SK-N-SH (cell line): Measurements from ENCODE around the gene TMEM14C. TPM values are rescaled to one million over a fixed set of nuclear protein-coding genes. Genes with fewer than 3 reads are reported as not detected.

Source experiments
- CTCF ChIA-PET: fragments of 300-600, 350-600 bp; formaldehyde crosslinking; extraction: SDS; loops from one replicate; lab custom pipeline; 2021; lab: Yijun Ruan, JAX
- POLR2A ChIA-PET: fragments of 350-600 bp; sonication (Branson Sonifier 250); formaldehyde crosslinking; extraction: SDS; loops from one replicate; lab custom pipeline; 2020; ENCODE audit warnings: antibody characterized with exemption, inconsistent platforms; lab: Yijun Ruan, JAX
- DNase-seq: peaks from one replicate; pipeline ENCODE4 v3.0.0; 2012
- H2AFZ ChIP-seq: fragments of 200-600 bp; sonication (generic); 2 replicates; pipeline ENCODE4 v1.8.1; 2016; ENCODE audit warnings: antibody characterized with exemption, mild to moderate bottlenecking, low read depth
- H3F3A ChIP-seq: fragments of 200-600 bp; sonication (generic); replicated peaks from 2 replicates; pipeline ENCODE3; 2016; ENCODE audit warnings: antibody characterized with exemption, mild to moderate bottlenecking; ENCODE audit not compliant: insufficient read depth
- H3K27ac ChIP-seq, 2 experiments: fragments of 200-500 bp in 1 of 2; fragments of 200-600 bp in 1 of 2; sonication (Bioruptor generic) in 1 of 2; sonication (generic), shearing (Covaris generic) in 1 of 2; 2 replicates each; pipeline versions ENCODE4 v1.5.1 to v1.6.1; 2014 to 2016; ENCODE audit warnings: low read depth in 2 of 2, inconsistent platforms in 1 of 2, low read length in 1 of 2, mild to moderate bottlenecking in 1 of 2, mixed read lengths in 1 of 2
- H3K27me3 ChIP-seq: fragments of 200-600 bp; sonication (generic), shearing (Covaris generic); 2 replicates; pipeline ENCODE4 v1.6.1; 2016; ENCODE audit warnings: mixed run types; ENCODE audit not compliant: insufficient read depth
- H3K36me3 ChIP-seq, 2 experiments: fragments of 200-500 bp in 1 of 2; fragments of 200-600 bp in 1 of 2; sonication (Bioruptor generic) in 1 of 2; sonication (generic) in 1 of 2; replicated peaks in 1 of 2; 2 replicates each; pipeline versions ENCODE3 to v1.5.1; 2014 to 2016; ENCODE audit warnings: low read length in 1 of 2, mild to moderate bottlenecking in 1 of 2; ENCODE audit not compliant: insufficient read depth in 2 of 2, control insufficient read depth in 1 of 2
- H3K4me1 ChIP-seq, 2 experiments: fragments of 200-500 bp in 1 of 2; fragments of 200-600 bp in 1 of 2; sonication (Bioruptor generic) in 1 of 2; sonication (generic), shearing (Covaris generic) in 1 of 2; 2 replicates each; pipeline versions ENCODE4 v1.5.1 to v1.6.1; 2014 to 2016; ENCODE audit warnings: low read depth in 1 of 2, low read length in 1 of 2, mixed run types in 1 of 2; ENCODE audit not compliant: insufficient read depth in 2 of 2, control insufficient read depth in 1 of 2
- H3K4me2 ChIP-seq: fragments of 200-600 bp; sonication (generic), shearing (Covaris generic); 2 replicates; pipeline ENCODE4 v1.6.1; 2017; ENCODE audit warnings: mixed run types
- H3K4me3 ChIP-seq, 2 experiments: fragments of 200-500 bp in 1 of 2; fragments of 200-600 bp in 1 of 2; sonication (Bioruptor generic) in 1 of 2; sonication (generic), shearing (Covaris generic) in 1 of 2; 2 replicates each; pipeline versions ENCODE4 v1.5.1 to v1.8.1; 2014 to 2016; ENCODE audit warnings: low read depth in 2 of 2, inconsistent platforms in 1 of 2, low read length in 1 of 2, mild to moderate bottlenecking in 1 of 2, mixed read lengths in 1 of 2, moderate library complexity in 1 of 2
- H3K79me2 ChIP-seq: fragments of 200-600 bp; sonication (generic); 2 replicates; pipeline ENCODE4 v1.8.1; 2017; ENCODE audit warnings: mild to moderate bottlenecking; ENCODE audit not compliant: insufficient read depth
- H3K9ac ChIP-seq: fragments of 200-600 bp; sonication (generic); 2 replicates; pipeline ENCODE4 v1.6.1; 2017; ENCODE audit warnings: mixed run types
- H3K9me2 ChIP-seq: fragments of 200-600 bp; sonication (generic); 2 replicates; pipeline ENCODE4 v1.6.1; 2017; ENCODE audit warnings: mixed run types
- H3K9me3 ChIP-seq: fragments of 200-600 bp; sonication (generic); 2 replicates; pipeline ENCODE4 v1.6.1; 2017; ENCODE audit warnings: mixed run types, mild to moderate bottlenecking, moderate library complexity
- H4K20me1 ChIP-seq: fragments of 200-600 bp; sonication (generic); 2 replicates; pipeline ENCODE4 v1.6.1; 2017; ENCODE audit warnings: mild to moderate bottlenecking, mixed run types; ENCODE audit not compliant: insufficient read depth
- ELF1 ChIP-seq: IDR thresholded peaks from 2 replicates; pipeline ENCODE4 v1.4.0; 2012
- FOSL2 ChIP-seq: IDR thresholded peaks from 2 replicates; pipeline ENCODE4 v1.4.0; 2012; ENCODE audit warnings: low read depth, mild to moderate bottlenecking, moderate library complexity, borderline replicate concordance
- FOXJ3 ChIP-seq: sonication (generic); formaldehyde crosslinking; IDR thresholded peaks from 2 replicates; pipeline ENCODE4 v1.5.1; 2020; ENCODE audit warnings: mild to moderate bottlenecking, missing genetic modification reagents
- GATA2 ChIP-seq: sonication (generic); formaldehyde crosslinking; IDR thresholded peaks from 2 replicates; pipeline ENCODE4 v1.5.0; 2020; ENCODE audit warnings: mild to moderate bottlenecking, missing genetic modification reagents
- IRF3 ChIP-seq: fragments of 150-350 bp; IDR thresholded peaks from 2 replicates; pipeline ENCODE4 v1.6.1; 2016; ENCODE audit warnings: mild to moderate bottlenecking, low read depth, low read length
- MAX ChIP-seq: IDR thresholded peaks from 2 replicates; pipeline ENCODE4 v1.4.0; 2012; ENCODE audit warnings: low read depth
- MEF2A ChIP-seq: IDR thresholded peaks from 2 replicates; pipeline ENCODE4 v1.4.0; 2012; ENCODE audit warnings: low read depth, borderline replicate concordance
- RAD21 ChIP-seq: IDR thresholded peaks from 2 replicates; pipeline ENCODE4 v1.6.1; 2012; ENCODE audit warnings: mild to moderate bottlenecking, low read length
- RXRA ChIP-seq: IDR thresholded peaks from 2 replicates; pipeline ENCODE4 v1.4.0; 2012; ENCODE audit warnings: low read depth, mild to moderate bottlenecking, borderline replicate concordance
- TCF12 ChIP-seq: IDR thresholded peaks from 2 replicates; pipeline ENCODE4 v1.4.0; 2012
- USF2 ChIP-seq: fragments of 150-350 bp; IDR thresholded peaks from 2 replicates; pipeline ENCODE4 v1.6.1; 2017; ENCODE audit warnings: antibody characterized with exemption, low read length, low read depth, borderline replicate concordance
- WGBS: methylation state at CpG from one replicate; pipeline ENCODE4 v1.1.6; 2017; ENCODE audit warnings: low lambda C conversion rate; 5-methylcytosine and 5-hydroxymethylcytosine counted together
- polyA plus RNA-seq, 3 experiments: library from polyadenylated mRNA; depleted of rRNA; stranded (reverse); fragments of >200 nt; gene quantifications; 2 replicates each; pipeline ENCODE4 v1.2.3, GENCODE V29; 2012
- TF ChIP-seq, protein P1 (sequence below): IDR thresholded peaks from 2 replicates; pipeline ENCODE4; 2012
- TF ChIP-seq, protein P2 (sequence below): IDR thresholded peaks from 2 replicates; pipeline ENCODE4 v1.4.0; 2012; ENCODE audit warnings: low read depth, borderline replicate concordance

TMEM14C gene
- polyA plus RNA-seq, 1 of the 3 experiments (the other 2 are of a cell fraction), result 199 TPM

GRCh38 chr6:10676403-10676802, 46.5 kb upstream of the TMEM14C start:
- Histone ChIP-seq H2AFZ (no peak overlapping the region), H4K20me1 (no peaks in the 10 kb centered on the region), H3K79me2 (no peaks in the 10 kb centered on the region), H3K4me1 (no peaks in the 10 kb centered on the region), H3K9me3 (no peaks in the 10 kb centered on the region), H3K4me3 (no peak overlapping the region), H3K4me2 (no peak overlapping the region), H3F3A (no peaks in the 10 kb centered on the region), H3K27me3 (no peaks in the 10 kb centered on the region), H3K9ac (no peak overlapping the region), H3K9me2 (no peaks in the 10 kb centered on the region), H3K36me3 (no peaks in the 10 kb centered on the region), H3K27ac (no peak overlapping the region)
- WGBS, result 94% methylated on average over 6 of the region's 7 CpGs
- ChIA-PET CTCF (no interaction called here), POLR2A (no interaction called here)
- TF ChIP-seq IRF3, result no peak
- TF ChIP-seq MAX, result no peak
- TF ChIP-seq RAD21, result no peak
- TF ChIP-seq FOSL2, result no peak
- no peak for DNase-seq

GRCh38 chr6:10678456-10678855, 44.4 kb upstream of the TMEM14C start:
- Histone ChIP-seq H3K9me3 (no peaks in the 10 kb centered on the region), H3K4me1 (no peaks in the 10 kb centered on the region), H3K9me2 (no peaks in the 10 kb centered on the region), H3K4me2 (no peak overlapping the region), H3K27ac (no peak overlapping the region), H2AFZ (no peak overlapping the region), H3K9ac (no peak overlapping the region), H3K4me3 (no peak overlapping the region), H4K20me1 (no peaks in the 10 kb centered on the region), H3K27me3 (no peaks in the 10 kb centered on the region), H3K36me3 (no peaks in the 10 kb centered on the region), H3F3A (no peaks in the 10 kb centered on the region), H3K79me2 (no peaks in the 10 kb centered on the region)
- WGBS, result 84% methylated on average over 4 of the region's 4 CpGs
- POLR2A ChIA-PET, result no interaction called here
- CTCF ChIA-PET, result no interaction called here
- DNase-seq, result no peak
- TF ChIP-seq, protein P1, sequence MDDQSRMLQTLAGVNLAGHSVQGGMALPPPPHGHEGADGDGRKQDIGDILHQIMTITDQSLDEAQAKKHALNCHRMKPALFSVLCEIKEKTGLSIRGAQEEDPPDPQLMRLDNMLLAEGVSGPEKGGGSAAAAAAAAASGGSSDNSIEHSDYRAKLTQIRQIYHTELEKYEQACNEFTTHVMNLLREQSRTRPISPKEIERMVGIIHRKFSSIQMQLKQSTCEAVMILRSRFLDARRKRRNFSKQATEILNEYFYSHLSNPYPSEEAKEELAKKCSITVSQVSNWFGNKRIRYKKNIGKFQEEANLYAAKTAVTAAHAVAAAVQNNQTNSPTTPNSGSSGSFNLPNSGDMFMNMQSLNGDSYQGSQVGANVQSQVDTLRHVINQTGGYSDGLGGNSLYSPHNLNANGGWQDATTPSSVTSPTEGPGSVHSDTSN, result no peak
- TF ChIP-seq RXRA (no peak), GATA2 (no peak), USF2 (no peak), MEF2A (no peak), FOXJ3 (CRISPR knock-in tag) (no peak), TCF12 (no peak), ELF1 (no peak)
- TF ChIP-seq, protein P2, sequence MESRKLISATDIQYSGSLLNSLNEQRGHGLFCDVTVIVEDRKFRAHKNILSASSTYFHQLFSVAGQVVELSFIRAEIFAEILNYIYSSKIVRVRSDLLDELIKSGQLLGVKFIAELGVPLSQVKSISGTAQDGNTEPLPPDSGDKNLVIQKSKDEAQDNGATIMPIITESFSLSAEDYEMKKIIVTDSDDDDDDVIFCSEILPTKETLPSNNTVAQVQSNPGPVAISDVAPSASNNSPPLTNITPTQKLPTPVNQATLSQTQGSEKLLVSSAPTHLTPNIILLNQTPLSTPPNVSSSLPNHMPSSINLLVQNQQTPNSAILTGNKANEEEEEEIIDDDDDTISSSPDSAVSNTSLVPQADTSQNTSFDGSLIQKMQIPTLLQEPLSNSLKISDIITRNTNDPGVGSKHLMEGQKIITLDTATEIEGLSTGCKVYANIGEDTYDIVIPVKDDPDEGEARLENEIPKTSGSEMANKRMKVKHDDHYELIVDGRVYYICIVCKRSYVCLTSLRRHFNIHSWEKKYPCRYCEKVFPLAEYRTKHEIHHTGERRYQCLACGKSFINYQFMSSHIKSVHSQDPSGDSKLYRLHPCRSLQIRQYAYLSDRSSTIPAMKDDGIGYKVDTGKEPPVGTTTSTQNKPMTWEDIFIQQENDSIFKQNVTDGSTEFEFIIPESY, result no peak
